Dermis blood vessel endothelial cell (primary cell): ENCODE results near the gene EPHB6. TPM values are rescaled to one million over a fixed set of nuclear protein-coding genes. Genes with fewer than 3 reads are reported as not detected.
A peak's percentile ranks its signal among the peaks of the same experiment; 100 is the strongest.

Experiments used
- DNase-seq: peaks from one replicate; pipeline ENCODE4 v3.0.0; 2010
- total RNA-seq: library from RNA; depleted of rRNA; stranded (reverse); fragments of >200 nt; gene quantifications from 2 replicates; pipeline ENCODE4 v1.2.3, GENCODE V29; 2014

EPHB6 gene
- total RNA-seq, 1 donor from 2014 or later, result under 0.01 TPM

DNA sequence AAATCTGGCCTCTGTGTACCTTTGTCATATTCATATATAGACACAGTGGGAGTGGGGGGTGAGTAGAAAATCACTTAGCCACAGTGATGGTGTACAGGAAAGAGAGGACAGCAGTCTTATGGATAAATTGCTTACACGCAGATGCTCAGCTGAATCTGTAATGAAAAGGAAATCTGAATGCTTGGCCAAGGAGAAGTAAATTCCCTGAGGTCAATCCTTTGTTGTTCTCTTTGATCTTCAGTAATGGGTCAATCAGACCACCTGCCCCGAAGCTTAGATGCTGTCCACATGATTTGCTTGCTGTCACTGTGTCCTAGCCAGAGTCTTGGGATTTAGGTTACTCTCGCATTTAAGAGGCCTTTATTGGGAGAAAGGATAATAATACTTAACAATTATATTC lies 18.4 kb upstream of the EPHB6 start:
- DNase-seq, result no peak

DNA sequence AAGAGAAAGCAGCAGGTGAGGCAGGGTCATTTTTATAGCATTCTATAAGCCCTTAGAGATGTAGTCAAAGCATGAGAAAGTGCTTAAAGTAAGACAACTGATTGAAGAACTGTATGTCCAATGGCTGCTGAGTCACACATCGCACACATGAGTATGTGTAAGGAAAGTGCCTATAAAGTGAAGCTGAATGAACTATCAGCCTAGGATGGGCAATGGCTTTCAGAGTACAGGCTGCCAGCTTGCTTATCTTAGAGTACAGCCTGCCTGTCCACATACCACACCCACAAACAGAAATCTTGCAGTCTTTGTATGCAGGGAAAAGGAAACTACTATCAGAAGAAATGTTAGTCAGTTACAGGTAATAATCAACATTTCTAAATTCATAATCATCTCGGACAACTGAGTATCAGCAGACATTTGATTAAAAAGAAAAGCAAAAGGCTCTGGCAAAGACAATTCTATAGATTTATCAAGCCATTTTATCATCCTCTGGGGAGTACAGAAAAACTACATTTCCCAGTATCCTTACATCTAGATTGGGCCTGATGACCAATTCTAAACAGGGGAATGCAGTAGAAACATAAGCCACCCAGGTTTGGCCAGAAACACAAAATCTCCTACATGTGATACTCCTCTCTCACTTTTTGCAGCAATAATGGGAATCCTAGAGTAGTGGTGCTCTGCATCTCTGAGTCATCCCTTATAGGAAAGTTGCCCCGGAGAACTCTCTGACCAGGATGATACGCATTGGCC lies 16.2 kb upstream of the EPHB6 start:
- DNase-seq, result no peak

DNA sequence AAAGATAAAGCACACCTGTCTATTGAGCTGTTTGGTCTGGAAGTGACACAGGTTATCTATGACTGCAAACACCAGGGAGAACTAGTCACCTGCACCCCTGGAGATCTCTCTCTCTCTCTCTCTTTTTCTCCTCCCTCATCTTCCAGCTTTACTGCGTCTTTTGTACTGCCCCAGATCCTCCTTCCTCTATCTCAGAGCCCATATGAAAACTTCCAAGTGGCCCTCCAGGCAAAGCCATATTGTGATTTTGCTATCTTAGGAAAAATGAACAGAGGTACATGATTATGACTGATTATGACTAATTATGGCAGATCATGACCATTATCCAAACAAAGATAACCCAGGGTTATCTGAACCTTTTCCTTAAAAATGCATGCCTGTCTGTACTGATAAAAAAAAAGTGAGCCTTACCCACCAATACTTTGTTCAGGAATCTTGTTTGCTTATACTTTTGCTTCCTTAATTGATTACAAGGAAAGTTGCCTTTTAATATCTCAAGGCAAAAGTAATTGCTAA lies 12.6 kb upstream of the EPHB6 start:
- DNase-seq, result no peak

DNA sequence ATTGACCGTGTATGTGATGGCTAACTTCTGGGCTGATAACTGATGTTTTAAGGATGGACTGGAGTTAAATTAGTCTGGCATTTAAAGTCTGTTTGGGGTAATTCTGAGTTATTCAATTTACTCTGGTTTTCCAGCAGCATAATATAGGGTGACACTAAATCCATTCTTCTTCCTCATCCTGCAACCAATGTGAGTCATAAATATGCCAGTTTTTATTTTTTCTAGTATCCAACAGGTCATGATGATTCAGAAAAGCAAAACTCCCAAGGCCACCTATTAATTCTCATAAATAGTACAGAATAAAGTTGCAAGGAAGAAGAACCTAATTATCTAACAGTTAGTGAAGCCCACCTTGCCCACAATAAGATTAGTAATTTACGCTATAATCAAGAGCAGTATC lies 7.5 kb upstream of the EPHB6 start:
- no peak for DNase-seq

DNA sequence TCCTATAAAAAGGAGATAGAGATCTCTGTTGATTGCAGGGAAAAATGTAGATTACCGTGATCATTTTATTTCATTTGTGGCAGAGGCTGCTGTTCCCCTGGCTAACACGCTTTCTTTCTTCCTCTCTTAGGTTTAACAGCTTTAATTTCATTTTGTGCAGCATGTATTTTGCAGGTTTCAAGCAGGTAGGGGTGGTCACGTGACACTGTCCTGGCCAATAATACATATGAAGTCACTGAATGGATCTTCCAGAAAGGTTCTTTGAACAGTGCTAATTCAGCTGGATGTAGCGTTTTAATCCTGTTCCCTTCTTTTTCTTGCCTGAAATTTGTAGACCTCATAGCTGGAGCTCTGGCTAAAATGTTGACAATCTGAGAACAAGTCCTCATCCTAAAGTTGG lies 3.6 kb upstream of the EPHB6 start:
- DNase-seq, result no peak

DNA sequence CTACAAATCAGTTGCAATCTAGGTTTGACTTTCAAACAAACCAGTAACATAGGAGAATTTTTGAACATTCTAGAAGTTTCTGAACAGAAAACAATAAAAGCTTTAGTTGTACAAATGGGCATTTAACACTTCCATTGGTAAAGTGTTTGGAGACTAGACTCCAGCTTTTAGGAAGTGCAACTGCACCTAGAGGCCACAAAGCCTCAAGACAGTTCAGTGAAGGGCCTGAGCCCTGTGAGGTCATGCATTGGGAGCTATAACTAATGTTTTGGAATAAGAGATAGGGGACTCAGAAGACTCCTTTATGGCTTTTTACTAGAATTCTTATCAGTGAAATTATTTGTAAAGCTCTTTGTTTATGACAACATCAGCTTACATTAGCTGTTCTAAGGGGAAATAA lies 3.0 kb upstream of the EPHB6 start:
- no peak for DNase-seq

DNA sequence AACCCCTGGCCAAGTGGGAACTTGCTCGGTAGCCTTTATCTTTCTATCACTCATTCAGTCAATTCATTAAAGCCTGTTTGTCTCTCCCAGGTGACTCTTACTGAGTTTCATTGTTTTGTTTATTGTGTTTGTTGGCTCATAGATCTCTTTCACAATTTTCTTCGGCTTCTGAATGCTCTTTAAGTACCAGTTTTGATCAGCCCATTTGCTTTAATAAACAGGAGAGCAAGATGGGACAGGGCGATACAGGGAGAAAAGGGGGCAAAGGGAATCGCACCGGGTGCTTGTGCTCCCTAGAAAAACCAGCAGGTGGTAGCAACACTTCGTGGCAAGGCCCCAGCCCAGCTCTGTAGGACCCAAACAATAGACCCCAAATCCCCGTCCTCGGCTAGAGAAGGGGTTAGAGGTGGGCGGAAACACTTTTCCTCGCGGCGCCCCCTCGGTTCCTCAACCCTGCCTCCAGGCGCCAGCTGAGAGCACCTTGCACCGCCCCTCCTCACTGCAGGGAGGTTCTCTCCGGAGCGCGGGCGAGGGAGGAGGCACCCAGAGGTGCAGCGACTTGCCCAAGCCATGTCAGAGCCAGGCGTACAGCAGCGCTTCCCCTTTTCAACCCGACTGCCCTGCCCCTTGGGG lies 1.0 kb upstream of the EPHB6 start:
- peak; percentile 71 for DNase-seq

DNA sequence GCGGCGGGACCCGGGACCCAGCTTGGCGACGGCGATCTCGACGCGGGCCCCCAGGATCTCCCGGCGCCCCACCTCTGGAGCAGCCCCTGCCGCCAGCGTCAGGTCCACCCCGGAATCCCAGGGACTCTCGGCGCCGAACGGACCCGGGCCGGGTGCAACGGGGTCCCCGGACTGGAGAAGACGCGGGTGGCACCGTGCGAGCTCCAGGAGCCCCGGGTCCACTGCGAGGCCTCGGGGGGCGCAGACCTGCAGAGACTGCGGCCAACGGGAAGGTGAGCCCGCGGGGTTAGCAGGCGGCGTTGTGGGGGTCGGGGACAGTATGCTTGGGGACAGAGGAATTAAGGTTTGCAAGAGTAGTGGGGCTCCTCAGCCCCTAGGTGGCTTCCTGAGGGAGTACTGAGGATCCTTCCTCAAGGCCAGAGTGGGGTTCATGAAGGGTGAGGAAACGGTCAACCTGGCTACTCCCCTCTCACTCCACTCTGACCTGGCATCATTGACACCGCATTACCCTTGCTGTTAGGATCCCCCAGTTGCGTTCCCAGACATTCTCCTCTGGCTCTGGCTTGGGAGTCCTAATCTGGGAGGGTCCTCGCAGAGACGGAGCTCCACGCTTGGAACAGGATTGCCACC lies 353 bp downstream of the EPHB6 start:
- DNase-seq, result no peak

DNA sequence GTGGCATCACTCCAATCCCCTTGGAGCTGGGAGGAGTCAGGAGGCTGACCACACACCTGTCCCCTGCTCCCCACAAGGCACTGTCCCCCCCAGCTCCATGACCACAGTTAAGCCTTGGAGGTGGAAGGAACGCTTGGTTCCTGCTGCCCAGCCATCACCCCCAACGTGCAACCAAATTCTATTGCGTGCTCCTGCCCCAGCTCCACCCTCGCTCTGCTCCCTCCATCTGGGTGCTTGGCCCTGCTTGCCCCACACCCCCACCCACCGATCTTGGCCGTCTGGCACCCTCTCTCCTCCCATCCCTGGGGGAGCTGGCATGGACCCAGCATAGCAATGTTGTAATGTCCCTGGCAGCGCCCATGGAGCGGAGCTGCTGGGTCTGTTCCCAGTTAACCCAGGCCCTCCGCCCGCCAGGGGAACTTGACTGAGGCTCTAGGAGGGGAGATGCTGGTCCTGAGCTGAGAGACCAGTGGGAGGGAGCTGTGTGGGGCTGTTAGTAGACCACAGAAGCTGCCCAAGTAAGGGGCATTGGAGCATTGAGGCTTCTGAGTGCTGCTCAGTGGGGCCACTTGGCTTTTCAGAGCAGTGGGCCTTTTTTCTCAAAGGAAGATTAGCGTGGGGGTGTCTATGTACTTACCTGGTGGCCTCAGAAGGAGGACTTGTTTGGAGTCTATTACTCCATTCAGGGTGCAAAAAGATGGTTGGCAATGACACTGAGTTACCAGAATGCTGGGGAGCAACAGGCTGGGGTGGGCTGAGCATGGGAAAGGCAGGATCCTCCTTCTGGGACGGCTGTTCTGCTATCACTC lies 1.1 kb downstream of the EPHB6 start:
- no peak for DNase-seq

DNA sequence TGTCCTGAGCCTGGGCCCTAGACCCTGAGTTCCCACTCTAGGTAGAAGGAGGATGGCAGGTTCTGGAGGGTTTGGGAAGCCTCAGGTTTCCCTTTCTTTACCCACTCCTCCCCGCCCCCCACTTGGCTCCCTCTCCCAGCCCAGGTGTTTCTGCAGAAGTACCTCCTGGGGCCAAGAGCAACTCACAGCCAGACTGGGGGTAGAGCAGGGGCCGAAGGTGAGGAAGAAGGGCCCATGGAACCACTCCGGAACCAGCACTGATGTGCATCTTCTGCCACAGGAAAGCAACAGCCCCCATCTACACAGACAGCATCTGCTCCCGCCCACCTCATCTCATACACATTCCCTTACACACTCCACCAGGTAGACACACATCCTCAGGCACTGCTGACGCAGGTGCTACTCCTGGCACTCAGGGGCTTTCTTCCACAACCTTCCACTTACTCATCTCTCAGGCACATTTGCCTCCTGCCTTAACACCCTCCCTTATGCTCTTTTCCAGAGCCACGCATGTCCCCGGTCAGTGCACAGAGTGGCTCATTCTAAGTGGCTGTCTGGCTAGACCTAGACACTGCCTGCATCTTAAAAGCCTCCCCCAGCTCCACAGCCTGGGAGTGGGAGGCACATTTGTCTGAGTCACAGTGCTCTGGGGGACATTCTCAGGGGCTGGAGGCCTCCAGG lies 1.8 kb downstream of the EPHB6 start:
- DNase-seq, result no peak

DNA sequence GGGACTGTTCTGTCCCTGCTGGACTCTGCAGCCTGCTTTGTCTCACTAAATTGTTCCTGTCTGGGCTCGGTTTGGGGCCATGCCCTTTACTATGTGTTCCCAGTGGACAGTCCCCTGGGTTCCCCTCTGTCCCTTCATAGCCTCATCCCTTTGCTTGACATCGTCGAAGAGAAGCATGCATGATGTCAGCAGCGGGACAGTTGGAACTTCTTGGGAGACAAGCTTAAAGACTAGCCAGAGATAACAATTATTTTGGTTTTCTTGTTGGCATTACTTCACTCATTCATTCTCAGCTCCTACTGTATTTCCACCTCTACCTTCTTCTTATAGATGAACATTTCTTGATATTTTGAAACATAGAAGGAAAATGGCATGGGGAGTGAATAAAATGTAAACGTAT lies 2.7 kb downstream of the EPHB6 start:
- DNase-seq, result no peak

DNA sequence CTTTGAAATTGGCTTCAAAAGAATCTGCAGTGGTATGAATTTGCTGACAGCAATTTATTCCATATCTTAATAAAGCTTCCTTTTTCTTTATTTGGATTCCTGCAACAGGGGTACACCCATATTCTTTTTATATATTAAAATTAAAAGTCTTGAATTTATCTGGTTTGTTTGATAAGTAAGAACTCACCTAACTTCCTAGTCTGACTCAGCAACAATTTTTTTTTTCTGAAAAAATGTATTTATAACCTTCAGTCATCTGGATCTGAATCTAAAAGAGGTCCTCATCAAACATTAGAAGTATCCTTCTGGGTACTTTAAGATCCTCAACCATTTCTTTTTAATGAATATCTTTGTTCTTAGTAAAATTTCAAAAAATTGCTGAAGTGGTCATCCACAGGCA lies 4.5 kb downstream of the EPHB6 start:
- DNase-seq, result no peak

DNA sequence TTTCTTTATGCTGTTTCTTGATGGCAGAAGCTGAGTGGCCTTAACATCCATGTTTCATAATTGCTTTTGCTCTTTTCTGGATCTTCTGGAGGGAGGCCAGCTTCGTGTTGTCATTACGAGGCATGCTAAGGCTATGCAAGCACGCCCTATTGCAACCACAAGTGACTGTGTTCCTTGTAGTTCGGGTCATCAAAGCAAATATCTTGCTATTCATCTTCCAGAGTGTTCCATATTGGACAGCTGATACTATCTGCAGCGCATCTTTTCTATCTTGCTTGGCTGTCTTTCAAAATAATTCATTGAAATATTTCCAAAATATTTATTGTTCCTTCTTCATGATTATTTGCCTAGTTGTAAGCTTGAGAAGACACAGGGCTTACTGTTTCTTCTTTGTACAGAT lies 5.0 kb downstream of the EPHB6 start:
- DNase-seq, result no peak

DNA sequence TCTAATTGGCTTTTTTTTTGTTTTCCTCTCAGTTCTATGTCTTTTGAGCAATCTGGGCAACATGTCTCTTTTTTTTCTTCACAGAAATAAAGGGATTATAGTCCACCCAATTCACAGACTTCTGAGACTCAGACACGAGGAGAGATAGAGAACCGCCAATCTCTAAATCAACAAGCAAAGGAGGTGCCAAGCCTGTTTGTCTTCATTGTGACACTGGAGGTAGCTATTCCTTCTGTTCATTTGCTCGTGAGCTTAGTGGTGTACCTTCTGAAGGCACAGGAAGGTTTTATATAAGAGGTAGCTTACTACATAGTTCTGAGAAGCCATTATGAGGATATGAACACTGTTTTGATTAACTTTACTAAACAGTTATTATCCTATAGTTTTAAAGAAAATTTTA lies 6.1 kb downstream of the EPHB6 start:
- DNase-seq, result no peak

DNA sequence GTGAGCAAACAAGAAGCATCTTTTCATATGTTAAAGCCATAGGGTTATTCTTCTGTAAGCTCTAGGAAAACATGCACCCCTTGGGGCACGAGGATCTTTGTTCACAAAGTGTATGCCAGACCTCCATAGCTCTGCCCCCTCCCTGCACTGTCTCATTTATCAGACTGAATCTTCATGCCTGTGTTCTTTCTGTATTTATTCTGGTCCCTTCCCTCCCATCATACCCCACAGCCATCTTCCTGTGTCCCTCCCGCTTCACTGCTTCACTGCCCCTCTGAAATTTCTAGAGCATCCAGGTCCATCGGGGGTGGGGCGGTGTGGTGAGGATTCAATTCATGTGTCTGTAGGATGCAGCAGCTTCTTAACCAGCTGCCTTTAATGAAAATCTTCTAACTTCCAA lies 7.5 kb downstream of the EPHB6 start:
- DNase-seq, result no peak

DNA sequence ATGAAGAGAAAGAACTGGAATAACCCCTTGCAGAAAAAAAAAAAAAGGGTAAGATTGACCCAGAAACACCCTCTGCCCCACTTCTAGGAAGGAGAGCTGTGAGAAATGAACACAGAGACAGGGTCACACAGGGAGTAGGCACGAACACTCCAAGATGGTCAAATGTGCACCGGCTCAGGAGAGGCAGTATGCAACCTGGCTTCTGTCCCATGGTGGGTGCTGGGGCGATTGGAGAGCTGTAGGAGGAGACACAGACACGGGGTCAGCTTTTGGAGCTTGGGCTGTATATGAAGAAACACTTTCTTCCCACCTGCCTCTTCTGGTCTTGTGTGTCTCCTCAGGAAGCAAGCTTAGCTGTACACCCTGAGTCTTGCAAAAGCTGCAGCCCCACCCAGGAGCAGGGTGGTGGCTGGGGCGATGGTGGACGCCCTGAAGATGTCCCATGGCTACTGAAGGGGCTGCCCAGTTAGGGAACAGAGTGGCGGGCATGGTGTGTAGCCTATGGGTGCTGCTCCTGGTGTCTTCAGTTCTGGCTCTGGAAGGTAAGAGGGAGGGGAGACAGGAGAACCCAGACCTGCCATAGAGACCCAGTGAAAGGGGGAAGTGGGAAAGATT lies 8.0 kb downstream of the EPHB6 start:
- DNase-seq, result no peak

DNA sequence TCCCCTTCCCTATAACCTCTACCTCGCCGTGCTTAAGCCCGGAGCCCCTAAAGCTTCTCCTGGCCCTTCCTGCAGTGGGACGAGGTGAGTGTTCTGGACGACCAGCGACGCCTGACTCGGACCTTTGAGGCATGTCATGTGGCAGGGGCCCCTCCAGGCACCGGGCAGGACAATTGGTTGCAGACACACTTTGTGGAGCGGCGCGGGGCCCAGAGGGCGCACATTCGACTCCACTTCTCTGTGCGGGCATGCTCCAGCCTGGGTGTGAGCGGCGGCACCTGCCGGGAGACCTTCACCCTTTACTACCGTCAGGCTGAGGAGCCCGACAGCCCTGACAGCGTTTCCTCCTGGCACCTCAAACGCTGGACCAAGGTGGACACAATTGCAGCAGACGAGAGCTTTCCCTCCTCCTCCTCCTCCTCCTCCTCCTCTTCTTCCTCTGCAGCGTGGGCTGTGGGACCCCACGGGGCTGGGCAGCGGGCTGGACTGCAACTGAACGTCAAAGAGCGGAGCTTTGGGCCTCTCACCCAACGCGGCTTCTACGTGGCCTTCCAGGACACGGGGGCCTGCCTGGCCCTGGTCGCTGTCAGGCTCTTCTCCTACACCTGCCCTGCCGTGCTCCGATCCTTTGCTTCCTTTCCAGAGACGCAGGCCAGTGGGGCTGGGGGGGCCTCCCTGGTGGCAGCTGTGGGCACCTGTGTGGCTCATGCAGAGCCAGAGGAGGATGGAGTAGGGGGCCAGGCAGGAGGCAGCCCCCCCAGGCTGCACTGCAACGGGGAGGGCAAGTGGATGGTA lies 9.2 kb downstream of the EPHB6 start:
- no peak for DNase-seq

DNA sequence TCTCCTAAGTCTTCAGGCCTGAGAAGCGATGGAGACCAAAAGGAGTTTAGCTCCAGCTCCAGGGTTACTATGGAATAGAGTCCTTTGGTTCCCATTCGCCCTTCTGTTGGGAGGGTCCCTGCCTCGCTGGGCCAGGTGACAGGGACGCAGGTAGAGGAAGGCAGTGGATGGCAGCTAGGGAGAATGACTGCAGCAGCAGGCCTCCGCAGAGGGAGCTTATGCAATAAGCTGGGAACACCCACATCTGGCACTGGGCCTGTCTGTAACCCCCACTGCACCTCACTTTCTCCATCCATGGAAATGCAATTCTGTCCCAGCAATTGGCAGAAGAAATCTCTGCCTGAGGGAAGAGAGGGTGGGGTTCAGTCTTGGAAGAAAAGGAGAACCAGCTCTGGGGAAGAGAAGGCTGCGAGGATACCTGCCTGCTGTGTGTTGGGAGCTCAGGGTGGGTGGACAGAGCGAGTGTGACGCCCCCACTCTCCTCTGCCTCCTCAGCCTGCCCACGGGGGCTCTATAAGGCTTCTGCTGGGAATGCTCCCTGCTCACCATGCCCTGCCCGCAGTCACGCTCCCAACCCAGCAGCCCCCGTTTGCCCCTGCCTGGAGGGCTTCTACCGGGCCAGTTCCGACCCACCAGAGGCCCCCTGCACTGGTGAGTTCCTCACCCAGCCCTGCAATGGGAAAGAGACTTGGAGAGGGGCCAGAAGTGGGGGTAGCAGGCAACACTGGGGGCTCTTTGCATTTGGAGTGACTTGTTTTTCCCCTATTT lies 10.3 kb downstream of the EPHB6 start:
- no peak for DNase-seq

DNA sequence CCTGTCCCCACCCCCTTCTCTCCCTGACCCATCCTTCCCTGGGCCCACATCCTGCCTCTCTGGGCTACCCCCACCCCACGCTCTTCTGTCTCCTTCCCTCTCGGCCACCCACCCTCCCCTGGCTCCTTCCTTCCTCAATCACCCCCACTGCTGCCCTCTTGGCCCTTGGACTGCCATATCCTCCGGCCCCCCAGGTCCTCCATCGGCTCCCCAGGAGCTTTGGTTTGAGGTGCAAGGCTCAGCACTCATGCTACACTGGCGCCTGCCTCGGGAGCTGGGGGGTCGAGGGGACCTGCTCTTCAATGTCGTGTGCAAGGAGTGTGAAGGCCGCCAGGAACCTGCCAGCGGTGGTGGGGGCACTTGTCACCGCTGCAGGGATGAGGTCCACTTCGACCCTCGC lies 10.9 kb downstream of the EPHB6 start:
- no peak for DNase-seq

DNA sequence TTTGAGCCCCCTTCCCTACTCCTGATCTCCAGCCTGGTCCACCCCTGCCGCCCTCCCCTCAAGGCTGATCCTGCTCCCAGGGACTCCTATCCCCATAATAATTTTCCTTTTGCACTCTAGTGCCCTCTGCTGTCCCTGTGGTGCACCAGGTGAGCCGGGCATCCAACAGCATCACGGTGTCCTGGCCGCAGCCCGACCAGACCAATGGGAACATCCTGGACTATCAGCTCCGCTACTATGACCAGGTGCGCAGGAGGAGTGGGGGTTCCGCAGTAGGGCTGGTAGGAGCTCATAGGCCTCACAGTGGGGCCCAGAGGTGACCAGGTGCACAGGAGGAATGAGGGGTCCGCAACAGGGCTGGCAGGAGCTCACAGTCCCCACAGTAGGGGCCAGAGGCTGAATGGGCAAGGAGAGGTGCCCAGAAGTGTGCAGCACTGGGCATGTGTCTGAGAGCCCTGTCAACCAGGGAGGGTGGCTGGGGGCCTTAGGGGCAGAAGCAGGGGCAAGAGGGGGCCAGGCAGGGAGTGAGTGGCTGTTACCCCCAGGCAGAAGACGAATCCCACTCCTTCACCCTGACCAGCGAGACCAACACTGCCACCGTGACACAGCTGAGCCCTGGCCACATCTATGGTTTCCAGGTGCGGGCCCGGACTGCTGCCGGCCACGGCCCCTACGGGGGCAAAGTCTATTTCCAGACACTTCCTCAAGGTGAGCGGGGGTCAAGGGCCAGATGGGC lies 11.7 kb downstream of the EPHB6 start:
- DNase-seq, result peak; percentile 55
